Natural killer cell (primary cell): Measurements from ENCODE around the gene SLC2A1. TPM values are rescaled to one million over a fixed set of nuclear protein-coding genes. Genes with fewer than 3 reads are reported as not detected.

Experiments
- ATAC-seq, 3 donors: fragments of 150-1000 bp in 2 of 3; fragments of 200-7000 bp in 1 of 3; cut with Tn5 transposase; 1 replicate in 1 of 3; 2 replicates in 2 of 3; pipeline ENCODE4 v1.10.0; 2021; ENCODE audit warnings: mild to moderate bottlenecking in 2 of 3, moderate library complexity in 2 of 3
- DNase-seq, 2 donors: peaks; one replicate each; pipeline versions ENCODE4 v3.0.0 to v3.0.0-alpha.2; 2013 to 2021; ENCODE audit warnings: mixed read lengths in 1 of 2
- H3K27ac ChIP-seq: one replicate; pipeline ENCODE4 v1.5.1; 2013; ENCODE audit warnings: mild to moderate bottlenecking, low read length
- H3K27me3 ChIP-seq: one replicate; pipeline ENCODE4 v1.6.1; 2013; ENCODE audit warnings: low read length; ENCODE audit not compliant: control insufficient read depth, insufficient read depth
- H3K36me3 ChIP-seq: one replicate; pipeline ENCODE4 v1.6.1; 2013; ENCODE audit warnings: low read length; ENCODE audit not compliant: control insufficient read depth, insufficient read depth
- H3K4me1 ChIP-seq: one replicate; pipeline ENCODE4 v1.6.1; 2013; ENCODE audit warnings: low read length; ENCODE audit not compliant: control insufficient read depth, insufficient read depth
- H3K4me3 ChIP-seq: one replicate; pipeline ENCODE4 v1.5.1; 2013; ENCODE audit warnings: low read length
- H3K9me3 ChIP-seq: one replicate; pipeline ENCODE4 v1.6.1; 2013; ENCODE audit warnings: low read length; ENCODE audit not compliant: control insufficient read depth, insufficient read depth
- H3K27ac Mint-ChIP-seq, 2 donors: one replicate each; pipeline ENCODE4 v1.8.0; 2022; ENCODE audit warnings: mild to moderate bottlenecking in 2 of 2, mixed read lengths in 2 of 2, moderate library complexity in 1 of 2
- H3K27me3 Mint-ChIP-seq, 2 donors: one replicate each; pipeline ENCODE4 v1.8.0; 2022; ENCODE audit warnings: low read depth in 2 of 2, mixed read lengths in 2 of 2
- H3K36me3 Mint-ChIP-seq: one replicate; pipeline ENCODE4 v1.8.0; 2022; ENCODE audit warnings: mixed read lengths
- H3K4me1 Mint-ChIP-seq, 2 donors: one replicate each; pipeline ENCODE4 v1.8.0; 2022; ENCODE audit warnings: mixed read lengths in 2 of 2
- H3K4me3 Mint-ChIP-seq: one replicate; pipeline ENCODE4 v1.8.0; 2022; ENCODE audit warnings: mild to moderate bottlenecking, moderate library complexity, mixed read lengths
- H3K9me3 Mint-ChIP-seq, 2 donors: one replicate each; pipeline ENCODE4 v1.8.0; 2022; ENCODE audit warnings: mixed read lengths in 2 of 2
- WGBS: methylation state at CpG from one replicate; pipeline ENCODE4 v1.1.7; 2013; ENCODE audit warnings: missing lambda C conversion rate; ENCODE audit not compliant: insufficient coverage; 5-methylcytosine and 5-hydroxymethylcytosine counted together
- intact Hi-C: fragments of 100-400 bp; cut with micrococcal nuclease; formaldehyde crosslinking; loops from one replicate; pipeline ENCODE4 v1.14.2; 2022
- total RNA-seq, 4 donors: library from RNA; stranded (reverse); fragments of 120-200 nt in 1 of 4; gene quantifications; one replicate each; pipeline versions ENCODE4 v1.2.3 to v1.2.4, GENCODE V29; 2013 to 2022
- TF ChIP-seq, protein P1 (sequence below): fragments of 200-600 bp; IDR thresholded peaks from one replicate; pipeline ENCODE4 v1.8.0; 2022; ENCODE audit warnings: antibody characterized with exemption

The SLC2A1 gene
- total RNA-seq, 3 donors from 2014 or later (not counting 1 experiment from before 2014, with no cell fraction given): 94.7 to 143 (median 95.1) TPM

- H3K36me3 Mint-ChIP-seq: peaks cover 8% of the 10 kb centered on the region
- peaks cover 77 to 82% of the 10 kb centered on the region in 2 donors for H3K4me1 Mint-ChIP-seq
- H3K27me3 Mint-ChIP-seq: no peaks in the 10 kb centered on the region
- ATAC-seq (no peak), DNase-seq (peak in 1 of 2 donors; percentile 34)
- WGBS: 54% methylated on average over 25 of the region's 25 CpGs
- H3K27ac Mint-ChIP-seq: peak overlapping the region; percentile 96 to 98
- no peaks in the 10 kb centered on the region for H3K27me3 ChIP-seq
- no peak overlapping the region for H3K4me3 ChIP-seq
- peak overlapping the region; percentile 92 for H3K27ac ChIP-seq
- peaks cover 72% of the 10 kb centered on the region for H3K4me1 ChIP-seq
- intact Hi-C loops: loop anchor here (10.0 kb wide), 2 partner anchors 466 to 1036 kb away; partner anchors contain the start of gene CCDC30
- peak overlapping the region; percentile 88 for H3K4me3 Mint-ChIP-seq
- H3K36me3 ChIP-seq: peaks cover 61% of the 10 kb centered on the region
- TF ChIP-seq, protein P1, sequence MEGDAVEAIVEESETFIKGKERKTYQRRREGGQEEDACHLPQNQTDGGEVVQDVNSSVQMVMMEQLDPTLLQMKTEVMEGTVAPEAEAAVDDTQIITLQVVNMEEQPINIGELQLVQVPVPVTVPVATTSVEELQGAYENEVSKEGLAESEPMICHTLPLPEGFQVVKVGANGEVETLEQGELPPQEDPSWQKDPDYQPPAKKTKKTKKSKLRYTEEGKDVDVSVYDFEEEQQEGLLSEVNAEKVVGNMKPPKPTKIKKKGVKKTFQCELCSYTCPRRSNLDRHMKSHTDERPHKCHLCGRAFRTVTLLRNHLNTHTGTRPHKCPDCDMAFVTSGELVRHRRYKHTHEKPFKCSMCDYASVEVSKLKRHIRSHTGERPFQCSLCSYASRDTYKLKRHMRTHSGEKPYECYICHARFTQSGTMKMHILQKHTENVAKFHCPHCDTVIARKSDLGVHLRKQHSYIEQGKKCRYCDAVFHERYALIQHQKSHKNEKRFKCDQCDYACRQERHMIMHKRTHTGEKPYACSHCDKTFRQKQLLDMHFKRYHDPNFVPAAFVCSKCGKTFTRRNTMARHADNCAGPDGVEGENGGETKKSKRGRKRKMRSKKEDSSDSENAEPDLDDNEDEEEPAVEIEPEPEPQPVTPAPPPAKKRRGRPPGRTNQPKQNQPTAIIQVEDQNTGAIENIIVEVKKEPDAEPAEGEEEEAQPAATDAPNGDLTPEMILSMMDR: no peak
- H3K9me3 ChIP-seq: no peaks in the 10 kb centered on the region
- H3K9me3 Mint-ChIP-seq: no peaks in the 10 kb centered on the region
Measured at GRCh38 chr1:42930178-42931107, 28.2 kb downstream of the SLC2A1 start.

- peak overlapping the region; percentile 96 to 98 for H3K27ac Mint-ChIP-seq
- peak overlapping the region; percentile 88 for H3K4me3 Mint-ChIP-seq
- H3K27me3 Mint-ChIP-seq: no peaks in the 10 kb centered on the region
- H3K4me1 Mint-ChIP-seq: peaks cover 74 to 81% of the 10 kb centered on the region in 2 donors
- ATAC-seq (no peak), DNase-seq (no peak)
- H3K36me3 Mint-ChIP-seq: peaks cover 8% of the 10 kb centered on the region
- H3K4me1 ChIP-seq: peaks cover 71% of the 10 kb centered on the region
- 92% methylated on average over 26 of the region's 26 CpGs for WGBS
- H3K9me3 ChIP-seq: no peaks in the 10 kb centered on the region
- peak overlapping the region; percentile 92 for H3K27ac ChIP-seq
- H3K4me3 ChIP-seq: no peak overlapping the region
- no peaks in the 10 kb centered on the region for H3K27me3 ChIP-seq
- H3K36me3 ChIP-seq: peaks cover 62% of the 10 kb centered on the region
- TF ChIP-seq, protein P1: no peak
- intact Hi-C loops: loop anchor here (10.0 kb wide), 2 partner anchors 465 to 1035 kb away; partner anchors contain the start of gene CCDC30
- no peaks in the 10 kb centered on the region for H3K9me3 Mint-ChIP-seq
Measured at GRCh38 chr1:42929434-42930177, 29.1 kb downstream of the SLC2A1 start.

- 96% methylated on average over 13 of the region's 13 CpGs for whole genome bisulfite sequencing
- no peaks in the 10 kb centered on the region for H3K9me3 ChIP-seq
- peaks cover 60% of the 10 kb centered on the region for H3K36me3 ChIP-seq
- peak overlapping the region; percentile 52 for H3K4me3 Mint-ChIP-seq
- no peaks in the 10 kb centered on the region for H3K27me3 Mint-ChIP-seq
- no peaks in the 10 kb centered on the region for H3K9me3 Mint-ChIP-seq
- DNase-seq (peak in 1 of 2 donors; percentile 9), ATAC-seq (no peak)
- H3K4me3 ChIP-seq: no peak overlapping the region
- intact Hi-C loops: no loop called here
- H3K27ac Mint-ChIP-seq: peak overlapping the region; percentile 32 to 67
- no peak overlapping the region for H3K27ac ChIP-seq
- peaks cover 64% of the 10 kb centered on the region for H3K4me1 ChIP-seq
- H3K36me3 Mint-ChIP-seq: peaks cover 8% of the 10 kb centered on the region
- H3K4me1 Mint-ChIP-seq: peaks cover 73 to 81% of the 10 kb centered on the region in 2 donors
- TF ChIP-seq, protein P1: no peak
- H3K27me3 ChIP-seq: no peaks in the 10 kb centered on the region
Measured at GRCh38 chr1:42928859-42929258, 29.8 kb downstream of the SLC2A1 start.
